Mucosa of descending colon (tissue), 3 donors: ENCODE results near the gene GHRHR. TPM values are rescaled to one million over a fixed set of nuclear protein-coding genes. Genes with fewer than 3 reads are reported as not detected.

ENCODE experiments used
- ATAC-seq: fragments of 200-7000 bp; cut with Tn5 transposase; one replicate; pipeline ENCODE4 v1.9.1; 2020; ENCODE audit warnings: mild to moderate bottlenecking, moderate library complexity
- DNase-seq, 3 donors: peaks; one replicate each; pipeline ENCODE4 v3.0.0-alpha.2; 2020
- H3K36me3 ChIP-seq: fragments of 200-600 bp; one replicate; pipeline ENCODE4 v1.8.0; 2021; ENCODE audit warnings: low read depth, mild to moderate bottlenecking
- H3K4me1 ChIP-seq: fragments of 200-600 bp; one replicate; pipeline ENCODE4 v1.8.0; 2021; ENCODE audit warnings: low read depth, mild to moderate bottlenecking
- H3K4me3 ChIP-seq: fragments of 200-600 bp; one replicate; pipeline ENCODE4 v1.8.0; 2021; ENCODE audit warnings: mild to moderate bottlenecking
- H3K9me3 ChIP-seq: fragments of 200-600 bp; one replicate; pipeline ENCODE4 v1.8.0; 2021; ENCODE audit warnings: mild to moderate bottlenecking
- intact Hi-C, 2 donors: fragments of 100-400 bp; cut with DNase I in 1 of 2; cut with micrococcal nuclease in 1 of 2; formaldehyde crosslinking; loops; one replicate each; pipeline versions ENCODE4 v1.11.0 to v1.11.1; 2022; cut with DNase I, micrococcal nuclease
- total RNA-seq, 3 donors: library from RNA; stranded (reverse); fragmentation: NEBNext Ultra II Directional in 2 of 3; extraction: Animal tissue kit (Norgen Biotek cat#: 25700) in 2 of 3; gene quantifications; one replicate each; pipeline versions ENCODE4 v1.2.1 to v1.2.4, GENCODE V29; 2021 to 2023
- TF ChIP-seq, protein P1 (sequence below): fragments of 200-600 bp; IDR thresholded peaks from one replicate; pipeline ENCODE4 v1.8.0; 2022; ENCODE audit warnings: antibody characterized with exemption, mild to moderate bottlenecking
- donor health status: DM: no; HTN: no; CAD: no; lungs with moderate emphysema.
- donor health status: DM: no; HTN: no; CAD: no.
- donor health status: DM: no; HTN: yes; CAD: no.

The GHRHR gene
- total RNA-seq, 3 donors from 2014 or later = not detected

DNA sequence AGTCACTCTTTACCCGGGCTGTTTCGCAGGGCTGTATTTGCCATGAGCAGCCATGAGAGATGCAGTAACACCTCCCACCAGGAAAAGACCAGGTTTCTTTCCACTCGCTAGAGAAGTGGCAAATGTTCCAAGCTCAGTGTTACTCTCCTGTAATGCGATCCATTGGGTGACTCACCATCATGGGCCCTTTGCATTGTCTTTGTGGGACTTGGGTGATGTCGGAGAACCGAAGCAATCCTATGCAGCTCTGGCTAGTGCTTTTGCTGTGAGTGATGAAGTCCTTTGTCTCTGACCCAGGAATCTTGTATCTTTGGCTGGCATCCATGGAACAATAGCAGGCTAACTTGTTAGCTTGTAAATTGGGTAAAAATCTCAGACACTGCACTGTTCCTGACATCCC is 40.0 kb downstream of the GHRHR start:
- TF ChIP-seq, protein P1, sequence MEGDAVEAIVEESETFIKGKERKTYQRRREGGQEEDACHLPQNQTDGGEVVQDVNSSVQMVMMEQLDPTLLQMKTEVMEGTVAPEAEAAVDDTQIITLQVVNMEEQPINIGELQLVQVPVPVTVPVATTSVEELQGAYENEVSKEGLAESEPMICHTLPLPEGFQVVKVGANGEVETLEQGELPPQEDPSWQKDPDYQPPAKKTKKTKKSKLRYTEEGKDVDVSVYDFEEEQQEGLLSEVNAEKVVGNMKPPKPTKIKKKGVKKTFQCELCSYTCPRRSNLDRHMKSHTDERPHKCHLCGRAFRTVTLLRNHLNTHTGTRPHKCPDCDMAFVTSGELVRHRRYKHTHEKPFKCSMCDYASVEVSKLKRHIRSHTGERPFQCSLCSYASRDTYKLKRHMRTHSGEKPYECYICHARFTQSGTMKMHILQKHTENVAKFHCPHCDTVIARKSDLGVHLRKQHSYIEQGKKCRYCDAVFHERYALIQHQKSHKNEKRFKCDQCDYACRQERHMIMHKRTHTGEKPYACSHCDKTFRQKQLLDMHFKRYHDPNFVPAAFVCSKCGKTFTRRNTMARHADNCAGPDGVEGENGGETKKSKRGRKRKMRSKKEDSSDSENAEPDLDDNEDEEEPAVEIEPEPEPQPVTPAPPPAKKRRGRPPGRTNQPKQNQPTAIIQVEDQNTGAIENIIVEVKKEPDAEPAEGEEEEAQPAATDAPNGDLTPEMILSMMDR = no peak
- intact Hi-C loops = no loop called here
- DNase-seq (no peak), ATAC-seq (no peak)
- Histone ChIP-seq H3K4me3 (no peak overlapping the region), H3K9me3 (no peaks in the 10 kb centered on the region), H3K4me1 (no peaks in the 10 kb centered on the region), H3K36me3 (no peaks in the 10 kb centered on the region)

DNA sequence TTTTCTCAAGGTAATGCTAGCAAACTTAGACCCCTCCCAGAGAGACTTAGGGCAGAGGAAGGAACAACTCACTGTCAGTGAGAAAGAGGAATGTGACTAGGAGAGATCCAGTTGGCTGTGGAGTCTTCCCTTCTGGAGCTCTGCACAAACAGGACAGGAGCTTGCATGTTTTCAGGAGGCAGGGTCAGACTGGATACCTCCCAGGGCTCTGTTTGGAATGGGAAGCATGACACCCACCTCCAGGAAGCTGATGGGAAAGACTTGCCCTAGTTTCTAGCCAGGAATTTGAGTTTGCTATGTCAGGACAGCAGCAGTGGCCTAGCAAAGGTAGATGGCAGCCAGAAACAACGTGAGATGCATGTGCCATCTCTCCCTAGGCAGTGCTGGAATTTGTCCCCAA is 40.6 kb downstream of the GHRHR start:
- intact Hi-C loops = no loop called here
- H3K4me1 ChIP-seq = no peaks in the 10 kb centered on the region
- DNase-seq = no peak
- TF ChIP-seq, protein P1 = no peak
- H3K36me3 ChIP-seq = no peaks in the 10 kb centered on the region
- no peak for ATAC-seq
- no peak overlapping the region for H3K4me3 ChIP-seq
- H3K9me3 ChIP-seq = no peaks in the 10 kb centered on the region

DNA sequence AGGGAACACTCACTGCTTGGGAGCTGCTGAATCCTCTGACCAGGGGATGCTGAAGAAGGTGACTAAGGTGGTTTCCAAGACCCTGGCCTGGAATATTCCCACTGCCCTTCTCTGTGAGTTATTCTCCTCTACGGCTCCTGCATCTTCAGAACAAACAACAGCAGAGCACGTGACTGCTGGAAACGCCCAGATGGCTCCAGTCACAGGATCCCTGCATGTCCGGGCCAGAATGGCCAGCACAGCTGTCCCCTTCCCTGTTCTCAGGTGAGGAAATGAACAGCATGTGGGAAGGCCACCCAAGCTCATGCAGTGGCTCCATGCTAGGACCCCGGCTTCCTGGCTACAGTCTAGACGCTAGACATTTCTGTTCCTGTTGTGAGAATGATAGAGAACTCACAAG is 43.1 kb downstream of the GHRHR start:
- H3K36me3 ChIP-seq = no peaks in the 10 kb centered on the region
- TF ChIP-seq, protein P1 = no peak
- no peak for DNase-seq
- ATAC-seq = no peak
- no peak overlapping the region for H3K4me3 ChIP-seq
- intact Hi-C loops = no loop called here
- H3K9me3 ChIP-seq = no peaks in the 10 kb centered on the region
- no peaks in the 10 kb centered on the region for H3K4me1 ChIP-seq

GRCh38 chr7:31007634-31008033 is 43.9 kb downstream of the GHRHR start:
- TF ChIP-seq, protein P1 = no peak
- DNase-seq (no peak), ATAC-seq (no peak)
- intact Hi-C loops = no loop called here
- no peak overlapping the region for H3K4me3 ChIP-seq
- no peaks in the 10 kb centered on the region for H3K4me1 ChIP-seq
- H3K36me3 ChIP-seq = no peaks in the 10 kb centered on the region
- H3K9me3 ChIP-seq = no peaks in the 10 kb centered on the region

DNA sequence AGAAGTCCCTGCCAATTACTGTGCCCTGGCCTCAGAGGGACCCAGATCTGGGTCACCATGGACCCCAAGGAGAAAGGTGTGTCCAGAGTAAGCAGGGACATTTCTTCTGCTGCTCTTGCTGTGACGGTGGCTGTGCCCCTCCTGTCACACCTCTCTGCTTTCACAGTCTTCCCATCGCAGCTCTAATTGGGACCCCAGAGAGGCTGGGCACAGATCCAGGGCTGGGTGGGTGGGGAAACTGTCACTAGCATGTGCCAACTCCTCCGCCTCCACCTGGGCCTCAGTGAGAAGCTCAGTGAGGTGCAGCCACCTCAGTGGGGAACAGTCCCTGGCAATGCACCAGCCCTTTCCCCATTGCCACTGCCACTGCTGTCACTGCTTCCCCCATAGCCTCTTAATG is 51.1 kb downstream of the GHRHR start:
- ATAC-seq = no peak
- Histone ChIP-seq H3K36me3 (no peaks in the 10 kb centered on the region), H3K4me1 (no peaks in the 10 kb centered on the region), H3K9me3 (no peaks in the 10 kb centered on the region), H3K4me3 (no peak overlapping the region)
- intact Hi-C loops = no loop called here
- DNase-seq = no peak
- TF ChIP-seq, protein P1 = no peak

DNA sequence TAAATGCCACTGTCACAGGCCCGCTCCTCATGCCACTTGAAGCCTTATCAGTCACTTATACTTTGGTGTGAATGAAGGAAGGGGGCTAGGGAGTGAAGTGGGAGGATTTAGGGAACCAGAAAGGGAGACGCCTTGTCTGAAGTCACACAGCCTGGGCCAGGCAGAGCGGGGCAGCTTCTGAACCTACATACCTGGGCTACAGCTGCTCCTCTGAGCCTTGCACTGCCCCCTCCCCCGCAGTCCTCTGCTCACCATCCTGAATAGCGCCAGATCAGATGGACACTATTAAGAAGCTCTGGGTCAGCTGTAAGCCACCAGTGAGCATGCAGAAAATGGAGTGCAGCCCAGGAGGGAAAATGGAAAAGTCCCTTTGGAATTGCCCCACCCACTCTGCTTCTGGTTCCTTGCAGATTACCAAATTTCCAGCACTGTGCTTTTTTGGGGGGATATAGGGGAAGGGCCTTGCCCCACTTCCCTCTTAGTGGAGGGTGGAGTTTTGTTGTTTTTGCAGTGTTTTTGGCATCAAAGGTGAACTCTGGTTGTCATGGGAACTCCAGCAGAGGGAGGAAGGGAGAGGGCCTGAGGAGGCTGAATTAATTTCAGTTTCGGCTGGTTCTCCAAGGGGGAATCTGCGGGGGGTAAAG is 53.4 kb downstream of the GHRHR start:
- no peak for DNase-seq
- TF ChIP-seq, protein P1 = no peak
- Histone ChIP-seq H3K9me3 (no peaks in the 10 kb centered on the region), H3K4me1 (no peaks in the 10 kb centered on the region), H3K4me3 (no peak overlapping the region), H3K36me3 (no peaks in the 10 kb centered on the region)
- ATAC-seq = no peak
- intact Hi-C loops = no loop called here
